OCI-LY7 (cell line): ENCODE results near the gene RO60.

ENCODE experiments used
- CTCF ChIP-seq: fragments of 200-600 bp; sonication (generic); conservative IDR thresholded peaks from 2 replicates; pipeline ENCODE4 v1.5.1; 2014; ENCODE audit warnings: mild to moderate bottlenecking, antibody characterized with exemption, low read length, moderate library complexity, mixed read lengths
- EZH2phosphoT487 ChIP-seq: fragments of 200-600 bp; sonication (generic); IDR thresholded peaks from 2 replicates; pipeline ENCODE4 v1.6.1; 2018; ENCODE audit warnings: low read depth, borderline replicate concordance, mild to moderate bottlenecking, mixed run types, antibody characterized with exemption, low read length, moderate library complexity, mixed read lengths

GRCh38 chr1:193105821-193106177 is 46.4 kb downstream of the RO60 start:
- TF ChIP-seq CTCF (no peak), EZH2phosphoT487 (no peak)
